K562 treated with DMSO at 1 percent for 4 hours (cell line): ENCODE results near the gene IFI27L1. TPM values are rescaled to one million over a fixed set of nuclear protein-coding genes. Genes with fewer than 3 reads are reported as not detected.

ENCODE experiments used
- total RNA-seq: library from RNA; unstranded; fragments of 300-600 nt; gene quantifications from 2 replicates; pipeline ENCODE4 v1.2.3, GENCODE V29; 2022; ENCODE audit not compliant: insufficient read depth

IFI27L1 gene, protein sequence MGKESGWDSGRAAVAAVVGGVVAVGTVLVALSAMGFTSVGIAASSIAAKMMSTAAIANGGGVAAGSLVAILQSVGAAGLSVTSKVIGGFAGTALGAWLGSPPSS
- total RNA-seq: 31.3 and 53.6 TPM in 2 replicates

DNA sequence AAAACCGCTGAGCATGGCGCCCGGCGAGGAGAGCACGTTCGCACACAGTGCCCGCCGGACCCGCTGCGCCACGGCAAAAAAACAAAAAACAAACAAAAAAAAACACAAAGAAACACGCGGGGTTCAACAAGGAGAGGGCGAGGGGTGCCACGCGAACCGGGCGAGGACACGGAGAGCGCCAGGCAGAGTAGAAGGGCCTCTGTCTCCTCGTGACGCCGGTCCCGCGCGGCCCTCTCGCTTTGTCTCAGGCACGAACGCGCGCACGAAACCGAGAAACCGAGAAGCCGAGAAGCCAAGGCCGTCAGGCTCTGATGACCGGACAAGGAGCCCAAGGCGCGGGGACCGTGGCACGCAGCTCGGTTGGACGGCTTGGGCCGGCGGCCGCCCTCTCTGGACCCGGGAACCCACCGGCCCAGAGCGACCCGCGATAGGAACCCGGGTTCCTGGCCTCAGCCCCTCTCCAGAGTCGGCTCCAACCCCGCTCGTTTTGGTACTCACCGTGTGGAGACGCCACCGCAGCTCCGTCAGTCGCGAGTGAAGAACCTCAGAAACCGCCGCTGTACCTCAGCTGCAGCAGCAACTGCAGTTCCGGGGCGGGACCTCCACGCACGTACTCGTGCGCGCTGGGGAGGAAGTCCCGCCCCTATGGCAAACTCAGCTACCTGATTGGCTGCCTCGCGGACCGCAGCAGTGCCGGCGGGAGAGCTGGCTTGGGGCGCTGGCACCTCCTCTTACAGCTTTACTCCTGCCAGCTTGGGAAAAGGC is at the start of gene IFI27L1, which contains the start of gene DDX24:
IFI27L1 (plus strand) TSS at position 690 of the 765 bp plus-strand sequence. CDS start 15,628 bp downstream, outside the sequence.
DDX24 (minus strand) TSS at position 582 of the 765 bp plus-strand sequence. CDS start 1,460 bp downstream, outside the sequence.

DNA sequence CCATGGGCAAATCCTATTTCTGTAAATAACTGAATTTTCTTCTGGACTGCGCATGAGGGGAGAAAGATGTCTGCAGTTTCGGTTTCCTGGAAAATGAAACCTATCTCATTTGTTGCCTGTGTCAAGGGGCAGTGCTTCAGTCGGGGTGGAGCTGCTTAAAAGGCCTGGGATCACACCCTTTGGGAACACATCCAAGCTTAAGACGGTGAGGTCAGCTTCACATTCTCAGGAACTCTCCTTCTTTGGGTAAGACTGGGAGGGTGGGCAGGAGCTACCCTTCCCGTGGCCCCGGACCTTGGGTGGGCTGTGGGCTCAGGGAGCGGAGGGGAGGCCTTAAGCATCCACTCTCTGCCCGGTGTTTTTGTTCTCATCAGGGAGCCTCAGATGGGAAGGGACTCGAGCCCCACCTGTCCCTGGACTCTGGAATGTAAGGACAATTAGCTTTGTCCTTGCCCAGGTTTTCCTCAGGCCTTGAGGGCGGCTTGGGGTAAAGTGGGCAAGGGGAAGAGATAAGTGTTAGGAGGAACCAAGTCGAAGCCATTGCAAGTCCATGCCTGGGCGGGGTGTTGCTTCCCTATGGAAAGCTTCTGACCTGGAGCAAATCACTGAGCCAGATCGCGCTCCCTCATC is 29.6 kb downstream of the IFI27L1 start, which contains the start of gene IFI27:
IFI27 (plus strand) TSS at position 185 of the 630 bp plus-strand sequence.

DNA sequence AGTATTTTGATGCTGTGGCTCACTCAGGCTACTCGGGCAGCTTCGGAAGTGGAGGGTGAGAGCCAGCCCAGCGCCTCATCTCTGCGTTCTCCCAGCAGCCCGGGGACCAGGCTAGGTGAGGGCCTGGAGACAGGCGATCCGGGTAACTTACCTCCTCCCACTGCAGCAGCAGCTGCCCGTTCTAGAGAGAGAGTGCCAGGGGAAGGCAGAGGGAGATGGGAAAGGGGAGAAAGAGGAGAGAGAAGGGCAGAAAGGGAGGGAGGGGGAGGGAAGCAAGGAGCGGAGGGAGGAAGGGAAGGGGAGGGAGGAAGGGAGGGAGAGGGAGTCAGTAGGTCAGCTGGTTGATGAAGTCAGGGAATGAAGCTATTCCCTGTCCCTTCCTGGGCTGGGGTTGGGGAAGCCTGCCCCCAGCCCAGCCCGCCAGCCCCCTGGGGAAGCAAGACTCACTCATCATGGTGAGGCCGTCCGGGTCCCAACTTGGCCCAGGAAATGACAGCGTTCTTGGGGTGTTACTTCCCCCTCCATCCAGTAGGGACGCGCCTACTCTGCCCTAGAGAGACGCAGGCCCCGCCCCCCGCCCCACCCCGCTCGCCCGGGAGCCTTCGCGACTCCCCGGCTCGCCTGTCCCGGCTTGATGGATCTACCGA is 48.1 kb downstream of the IFI27L1 start, which contains the start of gene IFI27L2:
IFI27L2 (minus strand) TSS at position 494 of the 647 bp plus-strand sequence; CDS start at position 454, 40 bp downstream.

Other genes starting within 250 kb of the IFI27L1 start
- not detected in 2 replicates for gene FAM181A, start 154.0 kb upstream of the IFI27L1 start, total RNA-seq
- 0.33 and 0.89 TPM in 2 replicates for gene ASB2, start 104.7 kb upstream of the IFI27L1 start, total RNA-seq
- gene CCDC197, start 84.0 kb upstream of the IFI27L1 start, total RNA-seq: not detected in 2 replicates
- gene OTUB2, start 55.0 kb upstream of the IFI27L1 start, total RNA-seq: not detected in 2 replicates
- gene DDX24, start 108 bp upstream of the IFI27L1 start, total RNA-seq: 65.9 and 69.4 TPM in 2 replicates
- 4.2 and 7.3 TPM in 2 replicates for gene IFI27, start 29.4 kb downstream of the IFI27L1 start, total RNA-seq
- gene IFI27L2, start 48.3 kb downstream of the IFI27L1 start, total RNA-seq: 18.1 TPM in 1 of 2 replicates, not detected in the other
- not detected in 2 replicates for gene PPP4R4, start 93.0 kb downstream of the IFI27L1 start, total RNA-seq
- not detected in 2 replicates for gene SERPINA10, start 212.0 kb downstream of the IFI27L1 start, total RNA-seq
- gene SERPINA6, start 242.0 kb downstream of the IFI27L1 start, total RNA-seq: not detected in 2 replicates